ENCODE results near the gene SDK2. TPM values are rescaled to one million over a fixed set of nuclear protein-coding genes. Genes with fewer than 3 reads are reported as not detected.

Gene SDK2
- total and polyA plus RNA-seq, 4 experiments from 2014 or later, result 0.49 to 2.9 (median 2.2) TPM; not detected in 1

DNA sequence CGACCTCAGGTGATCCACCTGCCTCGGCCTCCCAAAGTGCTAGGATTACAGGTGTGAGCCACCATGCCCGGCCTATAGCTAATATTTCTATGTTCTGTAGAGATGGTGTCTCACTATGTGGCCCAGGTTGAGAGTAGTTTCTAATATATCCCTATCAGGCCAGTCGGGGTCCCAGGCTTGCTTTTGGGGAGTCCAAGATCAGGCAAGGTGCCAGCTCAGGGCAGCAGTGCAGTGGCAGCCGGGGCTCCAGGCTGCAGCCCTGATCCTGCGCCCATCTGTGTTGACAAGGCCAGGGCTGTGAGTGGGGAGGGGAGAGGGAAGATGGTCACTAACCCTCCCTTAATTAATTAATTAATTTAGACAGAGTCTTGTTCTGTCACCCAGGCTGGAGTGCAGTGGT is 254.8 kb downstream of the SDK2 start:
- Mint-ChIP-seq H3K4me3 (no peak overlapping the region), H3K27ac (no peak overlapping the region), H3K36me3 (no peaks in the 10 kb centered on the region), H3K27me3 (no peaks in the 10 kb centered on the region), H3K4me1 (no peaks in the 10 kb centered on the region), H3K9me3 (no peaks in the 10 kb centered on the region)
- H3K4me1 ChIP-seq (ENCODE audit: insufficient read depth, low read length), result no peaks in the 10 kb centered on the region
- no peaks in the 10 kb centered on the region for H3K36me3 ChIP-seq (ENCODE audit: insufficient read depth, low read length)
- CTCF ChIA-PET (ENCODE audit: partially characterized antibody), result interaction anchor here (1.6 kb wide), 1 partner anchor 20 kb away, joined by 7 read pairs; no protein-coding TSS in a partner anchor
- intact Hi-C loops (cut with micrococcal nuclease), result no loop called here
- H3K27me3 ChIP-seq (ENCODE audit: insufficient read depth, low read length), result no peaks in the 10 kb centered on the region
- no peaks in the 10 kb centered on the region for H3K9me3 ChIP-seq (ENCODE audit: control insufficient read depth in 1 of 2, low read length in 2 of 2)
- POLR2A ChIA-PET (ENCODE audit: partially characterized antibody), result no interaction called here
- no peak for DNase-seq
- H3K4me3 ChIP-seq (ENCODE audit: low read length in 2 of 2), result no peak overlapping the region
- no peak overlapping the region for H3K27ac ChIP-seq (ENCODE audit: low read depth, low read length)

DNA sequence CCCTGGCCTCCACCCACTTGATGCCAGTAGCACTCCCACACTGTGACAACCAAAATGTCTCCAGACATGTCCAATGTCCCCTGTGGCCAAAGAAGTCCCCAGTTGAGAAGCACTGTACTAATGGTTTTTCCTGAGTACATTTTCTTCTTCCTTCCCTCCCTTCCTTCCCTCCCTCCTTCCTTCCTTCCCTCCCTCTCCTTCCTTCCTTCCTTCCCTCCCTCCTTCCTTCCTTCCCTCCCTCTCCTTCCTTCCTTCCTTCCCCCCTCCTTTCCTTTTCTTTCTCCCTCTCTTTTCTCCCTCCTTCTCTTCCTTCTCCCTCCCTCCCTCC is 255.7 kb downstream of the SDK2 start:
- H3K36me3 ChIP-seq (ENCODE audit: insufficient read depth, low read length), result no peaks in the 10 kb centered on the region
- H3K4me3 Mint-ChIP-seq, result no peak overlapping the region
- H3K4me1 Mint-ChIP-seq, result no peaks in the 10 kb centered on the region
- no peak overlapping the region for H3K27ac ChIP-seq (ENCODE audit: low read depth, low read length)
- no peaks in the 10 kb centered on the region for H3K4me1 ChIP-seq (ENCODE audit: insufficient read depth, low read length)
- no peaks in the 10 kb centered on the region for H3K9me3 ChIP-seq (ENCODE audit: control insufficient read depth in 1 of 2, low read length in 2 of 2)
- no peak overlapping the region for H3K4me3 ChIP-seq (ENCODE audit: low read length in 2 of 2)
- H3K27me3 ChIP-seq (ENCODE audit: insufficient read depth, low read length), result no peaks in the 10 kb centered on the region
- no peak for DNase-seq
- POLR2A ChIA-PET (ENCODE audit: partially characterized antibody), result no interaction called here
- intact Hi-C loops (cut with micrococcal nuclease), result no loop called here
- CTCF ChIA-PET (ENCODE audit: partially characterized antibody), result interaction anchor here (1.6 kb wide), 1 partner anchor 19 kb away, joined by 7 read pairs; no protein-coding TSS in a partner anchor
- H3K9me3 Mint-ChIP-seq, result no peaks in the 10 kb centered on the region
- H3K27ac Mint-ChIP-seq, result no peak overlapping the region
- no peaks in the 10 kb centered on the region for H3K27me3 Mint-ChIP-seq
- no peaks in the 10 kb centered on the region for H3K36me3 Mint-ChIP-seq

DNA sequence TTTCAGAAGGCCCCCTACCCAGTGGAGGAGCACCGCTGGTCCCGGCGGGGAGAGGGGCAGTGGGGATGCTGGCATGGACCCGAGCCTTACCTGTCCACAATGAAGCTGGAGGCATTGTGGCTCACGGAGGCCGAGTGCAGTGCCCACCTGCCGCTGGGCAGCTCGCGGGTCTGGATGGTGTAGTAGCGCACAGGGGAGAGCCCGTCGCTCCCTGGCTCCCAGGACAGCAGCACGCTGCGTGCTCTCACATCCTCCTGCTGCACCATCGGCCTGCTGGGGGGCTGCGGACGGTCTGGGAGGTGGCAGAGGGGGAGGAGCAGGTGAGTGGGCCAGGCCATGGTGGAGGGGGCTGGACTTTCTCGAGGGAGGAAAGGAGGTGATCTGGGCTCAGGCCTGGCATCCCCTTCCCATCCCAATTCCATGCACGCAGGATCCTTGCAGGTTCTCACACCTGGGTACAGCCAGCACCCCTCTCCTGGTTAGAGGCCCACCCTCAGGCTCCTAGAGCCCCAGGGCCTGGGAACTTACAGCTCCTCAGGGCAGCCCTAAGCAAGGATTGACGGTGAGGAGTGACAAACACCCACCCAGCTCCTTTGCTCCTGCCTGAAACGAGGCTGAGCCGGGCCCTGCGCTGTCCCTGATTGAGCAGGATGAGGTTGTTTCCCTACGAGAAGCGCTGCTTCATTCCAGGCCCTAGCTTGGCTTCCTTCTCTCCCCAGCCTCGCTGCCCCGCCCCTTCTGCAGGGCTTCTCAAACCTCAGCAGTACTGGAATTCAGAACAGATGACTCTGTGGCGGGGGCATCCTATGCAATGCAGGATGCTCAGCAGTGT is 256.3 kb downstream of the SDK2 start:
- Histone ChIP-seq H3K27me3 (ENCODE audit: insufficient read depth, low read length) (no peaks in the 10 kb centered on the region), H3K27ac (ENCODE audit: low read depth, low read length) (no peak overlapping the region), H3K36me3 (ENCODE audit: insufficient read depth, low read length) (no peaks in the 10 kb centered on the region), H3K9me3 (ENCODE audit: control insufficient read depth in 1 of 2, low read length in 2 of 2) (no peaks in the 10 kb centered on the region), H3K4me3 (ENCODE audit: low read length in 2 of 2) (no peak overlapping the region), H3K4me1 (ENCODE audit: insufficient read depth, low read length) (no peaks in the 10 kb centered on the region)
- Mint-ChIP-seq H3K27me3 (peaks cover 0 to 2% of the 10 kb centered on the region in 2 donors), H3K4me3 (no peak overlapping the region), H3K4me1 (peaks cover 0 to 1% (median 0%) of the 10 kb centered on the region in 4 donors), H3K9me3 (no peaks in the 10 kb centered on the region), H3K27ac (no peak overlapping the region), H3K36me3 (no peaks in the 10 kb centered on the region)
- DNase-seq, result no peak
- intact Hi-C loops (cut with micrococcal nuclease), result no loop called here
- POLR2A ChIA-PET (ENCODE audit: partially characterized antibody), result no interaction called here
- CTCF ChIA-PET (ENCODE audit: partially characterized antibody), result no interaction called here

DNA sequence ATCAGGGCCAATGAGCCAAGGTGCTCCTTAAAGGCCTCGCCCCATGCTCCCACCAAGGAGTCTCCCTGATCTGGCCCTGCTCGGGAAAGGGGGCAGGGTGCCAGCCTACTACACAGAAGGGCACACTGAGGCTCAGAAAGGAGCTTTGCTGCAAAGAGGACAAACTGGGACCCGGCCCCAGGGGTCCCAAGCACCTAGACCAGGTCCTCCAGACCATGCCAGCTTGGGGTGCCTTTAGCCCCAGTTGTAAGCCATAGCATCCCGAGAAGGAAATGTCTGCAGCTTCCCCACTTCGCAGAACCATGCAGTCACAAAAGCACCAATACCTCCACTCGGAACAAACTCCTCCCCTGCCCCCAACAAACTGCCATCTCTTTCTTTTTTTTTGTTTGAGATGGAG is 257.7 kb downstream of the SDK2 start:
- intact Hi-C loops (cut with micrococcal nuclease), result no loop called here
- Histone ChIP-seq H3K9me3 (ENCODE audit: control insufficient read depth in 1 of 2, low read length in 2 of 2) (no peaks in the 10 kb centered on the region), H3K36me3 (ENCODE audit: insufficient read depth, low read length) (no peaks in the 10 kb centered on the region), H3K27ac (ENCODE audit: low read depth, low read length) (no peak overlapping the region), H3K4me1 (ENCODE audit: insufficient read depth, low read length) (no peaks in the 10 kb centered on the region), H3K27me3 (ENCODE audit: insufficient read depth, low read length) (no peaks in the 10 kb centered on the region), H3K4me3 (ENCODE audit: low read length in 2 of 2) (no peak overlapping the region)
- Mint-ChIP-seq H3K36me3 (no peaks in the 10 kb centered on the region), H3K4me1 (peaks cover 0 to 2% (median 0%) of the 10 kb centered on the region in 4 donors), H3K27ac (no peak overlapping the region), H3K9me3 (no peaks in the 10 kb centered on the region), H3K4me3 (no peak overlapping the region), H3K27me3 (peaks cover 0 to 2% of the 10 kb centered on the region in 2 donors)
- POLR2A ChIA-PET (ENCODE audit: partially characterized antibody), result no interaction called here
- DNase-seq, result no peak
- CTCF ChIA-PET (ENCODE audit: partially characterized antibody), result no interaction called here

DNA sequence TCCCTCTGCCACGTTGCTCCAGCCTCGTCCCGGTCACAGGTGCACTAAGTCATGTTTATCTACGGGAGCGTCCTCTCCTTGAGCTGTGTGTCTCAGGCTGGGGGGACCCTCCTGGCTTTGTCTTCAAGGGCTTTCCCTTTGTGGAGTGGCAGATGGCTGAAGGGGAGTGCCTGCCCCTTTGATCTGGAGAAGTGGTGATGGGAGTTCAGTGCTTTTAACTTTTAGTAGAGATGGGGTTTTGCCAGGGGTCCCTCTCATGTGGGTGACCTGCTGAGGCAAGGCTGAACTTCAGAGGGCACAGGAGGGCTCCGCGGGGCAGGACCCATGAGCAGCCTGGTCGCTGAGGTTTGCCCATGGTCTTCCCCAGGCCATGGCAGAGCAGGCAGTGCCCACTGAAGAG is 259.3 kb downstream of the SDK2 start:
- H3K4me1 Mint-ChIP-seq, result peaks cover 0 to 2% (median 0%) of the 10 kb centered on the region in 4 donors
- no peak overlapping the region for H3K4me3 Mint-ChIP-seq
- H3K9me3 Mint-ChIP-seq, result no peaks in the 10 kb centered on the region
- no peak overlapping the region for H3K27ac Mint-ChIP-seq
- ChIA-PET POLR2A (ENCODE audit: partially characterized antibody) (no interaction called here), CTCF (ENCODE audit: partially characterized antibody) (no interaction called here)
- H3K36me3 Mint-ChIP-seq, result no peaks in the 10 kb centered on the region
- no peak for DNase-seq
- H3K27ac ChIP-seq (ENCODE audit: low read depth, low read length), result no peak overlapping the region
- no peaks in the 10 kb centered on the region for H3K36me3 ChIP-seq (ENCODE audit: insufficient read depth, low read length)
- no peaks in the 10 kb centered on the region for H3K4me1 ChIP-seq (ENCODE audit: insufficient read depth, low read length)
- intact Hi-C loops (cut with micrococcal nuclease), result no loop called here
- H3K27me3 Mint-ChIP-seq, result peaks cover 0 to 2% of the 10 kb centered on the region in 2 donors
- no peak overlapping the region for H3K4me3 ChIP-seq (ENCODE audit: low read length in 2 of 2)
- no peaks in the 10 kb centered on the region for H3K9me3 ChIP-seq (ENCODE audit: control insufficient read depth in 1 of 2, low read length in 2 of 2)
- H3K27me3 ChIP-seq (ENCODE audit: insufficient read depth, low read length), result no peaks in the 10 kb centered on the region

DNA sequence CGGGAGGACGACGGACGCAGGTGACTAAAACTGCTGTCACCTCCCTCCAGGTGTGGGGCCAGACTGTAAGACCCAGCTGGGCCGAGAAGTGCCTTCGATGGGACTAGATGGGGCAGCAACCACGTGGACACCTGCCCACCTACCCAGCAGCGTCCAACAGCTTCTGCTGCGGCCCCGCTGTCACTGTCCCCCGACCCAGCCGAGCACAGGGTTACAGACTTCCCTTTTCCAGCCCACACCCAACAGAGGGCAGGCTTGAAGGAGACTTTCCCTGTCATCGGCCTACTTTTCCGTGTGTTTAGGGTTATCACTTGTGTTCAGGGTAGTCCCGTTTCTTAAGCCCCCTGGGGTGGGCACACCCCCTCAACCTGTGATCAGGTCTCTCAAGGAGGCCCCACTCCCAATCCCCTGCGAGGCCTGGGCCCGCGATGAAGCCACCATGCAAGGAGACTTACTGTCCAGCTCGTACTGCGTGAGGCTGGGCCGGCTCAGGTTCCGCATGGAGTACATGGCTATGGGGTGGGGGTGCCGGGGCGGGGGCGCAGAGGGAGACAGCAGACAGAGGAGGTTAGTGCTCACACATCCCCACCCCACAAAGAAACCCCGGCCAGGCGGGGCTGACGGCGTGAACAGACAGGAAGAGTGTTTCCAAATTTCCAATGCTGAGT is 263.7 kb downstream of the SDK2 start:
- H3K27ac ChIP-seq (ENCODE audit: low read depth, low read length), result no peak overlapping the region
- H3K36me3 ChIP-seq (ENCODE audit: insufficient read depth, low read length), result no peaks in the 10 kb centered on the region
- POLR2A ChIA-PET (ENCODE audit: partially characterized antibody), result no interaction called here
- H3K4me3 ChIP-seq (ENCODE audit: low read length in 2 of 2), result no peak overlapping the region
- H3K4me1 ChIP-seq (ENCODE audit: insufficient read depth, low read length), result no peaks in the 10 kb centered on the region
- Mint-ChIP-seq H3K9me3 (no peaks in the 10 kb centered on the region), H3K4me1 (peaks cover 0 to 2% (median 0%) of the 10 kb centered on the region in 4 donors), H3K4me3 (no peak overlapping the region), H3K27ac (no peak overlapping the region), H3K27me3 (peaks cover 2% of the 10 kb centered on the region in 2 donors), H3K36me3 (no peaks in the 10 kb centered on the region)
- CTCF ChIA-PET (ENCODE audit: partially characterized antibody), result interaction anchor here (1.0 kb wide), 2 partner anchors 10 to 11 kb away, joined by 3 to 4 read pairs; no protein-coding TSS in a partner anchor
- no peaks in the 10 kb centered on the region for H3K27me3 ChIP-seq (ENCODE audit: insufficient read depth, low read length)
- H3K9me3 ChIP-seq (ENCODE audit: control insufficient read depth in 1 of 2, low read length in 2 of 2), result no peaks in the 10 kb centered on the region
- intact Hi-C loops (cut with micrococcal nuclease), result no loop called here
- no peak for DNase-seq

DNA sequence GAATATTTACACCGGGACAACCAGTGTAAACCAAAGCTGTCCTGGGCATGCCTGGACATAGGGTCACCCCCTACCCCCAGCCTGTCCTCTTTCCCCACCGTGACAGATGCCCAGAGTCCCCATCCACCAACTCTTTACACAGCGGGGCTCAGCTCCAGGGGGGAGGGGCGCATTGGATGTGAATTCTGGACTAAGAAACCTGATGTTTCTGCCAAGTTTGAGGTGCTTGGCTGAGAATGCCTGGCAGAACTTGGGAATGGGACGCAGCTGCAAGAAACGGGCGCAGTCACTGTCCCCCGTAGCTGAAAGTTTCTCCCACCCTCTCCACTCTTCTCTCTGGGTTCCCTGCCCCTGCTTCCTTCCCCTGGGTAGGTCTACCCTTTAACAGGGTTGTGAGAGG is 264.4 kb downstream of the SDK2 start:
- no peaks in the 10 kb centered on the region for H3K36me3 ChIP-seq (ENCODE audit: insufficient read depth, low read length)
- H3K9me3 ChIP-seq (ENCODE audit: control insufficient read depth in 1 of 2, low read length in 2 of 2), result no peaks in the 10 kb centered on the region
- no peaks in the 10 kb centered on the region for H3K4me1 ChIP-seq (ENCODE audit: insufficient read depth, low read length)
- CTCF ChIA-PET (ENCODE audit: partially characterized antibody), result interaction anchor here (1.0 kb wide), 1 partner anchor 10 kb away, joined by 3 read pairs; no protein-coding TSS in a partner anchor
- Mint-ChIP-seq H3K9me3 (no peaks in the 10 kb centered on the region), H3K36me3 (no peaks in the 10 kb centered on the region), H3K27me3 (peaks cover 2 to 4% of the 10 kb centered on the region in 2 donors), H3K4me3 (no peak overlapping the region), H3K4me1 (peaks cover 0 to 2% (median 0%) of the 10 kb centered on the region in 4 donors), H3K27ac (no peak overlapping the region)
- H3K27ac ChIP-seq (ENCODE audit: low read depth, low read length), result no peak overlapping the region
- POLR2A ChIA-PET (ENCODE audit: partially characterized antibody), result no interaction called here
- no peaks in the 10 kb centered on the region for H3K27me3 ChIP-seq (ENCODE audit: insufficient read depth, low read length)
- no peak for DNase-seq
- intact Hi-C loops (cut with micrococcal nuclease), result no loop called here
- no peak overlapping the region for H3K4me3 ChIP-seq (ENCODE audit: low read length in 2 of 2)
